SK-MEL-5 (cell line): ENCODE results near the gene RACGAP1. TPM values are rescaled to one million over a fixed set of nuclear protein-coding genes. Genes with fewer than 3 reads are reported as not detected.
A peak's percentile ranks its signal among the peaks of the same experiment; 100 is the strongest.

Experiments
- DNase-seq: peaks from one replicate; pipeline ENCODE4 v3.0.0-alpha.2; 2016; ENCODE audit warnings: low read depth, low spot score
- in situ Hi-C: cut with HindIII; loops from 2 replicates; pipeline ENCODE4 v1.10.0; 2016; ENCODE audit warnings: low sequenced_read_pairs, high pct_unique_total_duplicates, low pct_unique_long_range_greater_than_20kb
- total RNA-seq: library from RNA; depleted of rRNA; stranded (reverse); fragments of >200 nt; shearing (Covaris generic); gene quantifications from 2 replicates; pipeline ENCODE4 v1.2.3, GENCODE V29; 2014

Gene RACGAP1
- total RNA-seq, 1 experiment from 2014 or later = 65.2 TPM

- in situ Hi-C loops = no loop called here
- no peak for DNase-seq
Observed at GRCh38 chr12:49979791-49980190, 45.5 kb downstream of the RACGAP1 start.

- DNase-seq = no peak
- in situ Hi-C loops = no loop called here
Observed at GRCh38 chr12:49979016-49979586, 46.2 kb downstream of the RACGAP1 start.

- no peak for DNase-seq
- in situ Hi-C loops = no loop called here
Observed at GRCh38 chr12:49978125-49978524, 47.2 kb downstream of the RACGAP1 start.

GRCh38 chr12:49976557-49976956 lies 48.7 kb downstream of the RACGAP1 start:
- in situ Hi-C loops = no loop called here
- DNase-seq = no peak

GRCh38 chr12:49975318-49975761 lies 50.0 kb downstream of the RACGAP1 start:
- in situ Hi-C loops = no loop called here

GRCh38 chr12:49974677-49975317 lies 50.5 kb downstream of the RACGAP1 start:
- no peak for DNase-seq
- in situ Hi-C loops = no loop called here

More at GRCh38 chr12:49975318-49975761, 50.0 kb downstream of the RACGAP1 start:
- DNase-seq = no peak

- in situ Hi-C loops = no loop called here
Observed at GRCh38 chr12:49974231-49974675, 51.0 kb downstream of the RACGAP1 start.

GRCh38 chr12:49973361-49973830 lies 51.9 kb downstream of the RACGAP1 start:
- in situ Hi-C loops = no loop called here
- no peak for DNase-seq

More at GRCh38 chr12:49974231-49974675, 51.0 kb downstream of the RACGAP1 start:
- peak; percentile 77 for DNase-seq

- in situ Hi-C loops = no loop called here
- no peak for DNase-seq
Observed at GRCh38 chr12:49972641-49973360, 52.5 kb downstream of the RACGAP1 start, which contains the start of gene AQP6. Gene AQP6 (plus strand): TSS chr12:49972947. CDS start chr12:49973174, 227 bp downstream.

- DNase-seq = no peak
- in situ Hi-C loops = no loop called here
Observed at GRCh38 chr12:49972129-49972528, 53.2 kb downstream of the RACGAP1 start.

GRCh38 chr12:49971141-49971540 lies 54.2 kb downstream of the RACGAP1 start:
- DNase-seq = no peak
- in situ Hi-C loops = no loop called here

- in situ Hi-C loops = no loop called here
- DNase-seq = no peak
Observed at GRCh38 chr12:49970658-49971057, 54.6 kb downstream of the RACGAP1 start.

GRCh38 chr12:49969651-49970429 lies 55.5 kb downstream of the RACGAP1 start:
- in situ Hi-C loops = no loop called here
- no peak for DNase-seq

GRCh38 chr12:49969027-49969426 lies 56.3 kb downstream of the RACGAP1 start:
- in situ Hi-C loops = no loop called here

GRCh38 chr12:49968471-49968870 lies 56.8 kb downstream of the RACGAP1 start:
- in situ Hi-C loops = no loop called here
- no peak for DNase-seq

More at GRCh38 chr12:49969027-49969426, 56.3 kb downstream of the RACGAP1 start:
- peak; percentile 79 for DNase-seq

GRCh38 chr12:49967777-49968250 lies 57.5 kb downstream of the RACGAP1 start:
- DNase-seq = no peak
- in situ Hi-C loops = no loop called here

- in situ Hi-C loops = no loop called here
- DNase-seq = peak; percentile 84
Observed at GRCh38 chr12:49967042-49967776, 58.1 kb downstream of the RACGAP1 start.
